AG04449 (cell line): ENCODE results near the gene SPINT2.

Experiments used
- CTCF ChIA-PET: fragments of 350-600 bp; formaldehyde crosslinking; extraction: SDS; loops from one replicate; lab custom pipeline; 2021; ENCODE audit warnings: antibody characterized with exemption; lab: Yijun Ruan, JAX
- POLR2A ChIA-PET: fragments of 400-600, 350-600 bp; formaldehyde crosslinking; extraction: SDS; loops from one replicate; lab custom pipeline; 2020; ENCODE audit warnings: antibody characterized with exemption, inconsistent platforms; lab: Yijun Ruan, JAX
- DNase-seq: peaks from one replicate; pipeline ENCODE4 v3.0.0-alpha.2; 2010; ENCODE audit warnings: low read depth, low spot score
- H3K4me3 ChIP-seq: 2 replicates; pipeline ENCODE4 v1.5.1; 2011; ENCODE audit warnings: low read depth, mild to moderate bottlenecking, control low read depth, low read length
- CTCF ChIP-seq: IDR thresholded peaks from one replicate; pipeline ENCODE4 v1.5.1; 2011; ENCODE audit warnings: mild to moderate bottlenecking, moderate library complexity, low read length, control low read depth, inconsistent platforms; ENCODE audit not compliant: insufficient read depth; ENCODE audit errors: missing control alignments

SPINT2 gene

GRCh38 chr19:38309615-38310278 lies 45.4 kb downstream of the SPINT2 start:
- POLR2A ChIA-PET = no interaction called here
- no peak overlapping the region for H3K4me3 ChIP-seq
- CTCF ChIA-PET = interaction anchor here (2.7 kb wide), 1 partner anchor 66 kb away, joined by 10 read pairs; no protein-coding TSS in a partner anchor
- DNase-seq = no peak
- TF ChIP-seq CTCF = no peak

GRCh38 chr19:38310279-38310670 lies 45.9 kb downstream of the SPINT2 start:
- TF ChIP-seq CTCF = no peak
- POLR2A ChIA-PET = no interaction called here
- CTCF ChIA-PET = interaction anchor here (2.7 kb wide), 1 partner anchor 66 kb away, joined by 10 read pairs; no protein-coding TSS in a partner anchor
- no peak for DNase-seq
- no peak overlapping the region for H3K4me3 ChIP-seq

- CTCF ChIA-PET = interaction anchor here (2.7 kb wide), 1 partner anchor 67 kb away, joined by 10 read pairs; no protein-coding TSS in a partner anchor
- POLR2A ChIA-PET = no interaction called here
- TF ChIP-seq CTCF = no peak
- H3K4me3 ChIP-seq = no peak overlapping the region
- no peak for DNase-seq
These were observed 46.6 kb downstream of the SPINT2 start for GRCh38 chr19:38310986-38311385.

GRCh38 chr19:38315657-38316476 lies 51.5 kb downstream of the SPINT2 start, which contains the start of gene YIF1B:
TSS of gene YIF1B (minus strand) at chr19:38315947. CDS start at chr19:38315917, 30 bp downstream.
- POLR2A ChIA-PET = no interaction called here
- no peak for TF ChIP-seq CTCF
- CTCF ChIA-PET = interaction anchor here (1.0 kb wide), 2 partner anchors 20 to 72 kb away, joined by 3 to 4 read pairs; partner anchors contain the start of gene CATSPERG
- peak; percentile 83 for DNase-seq
- H3K4me3 ChIP-seq = peak within 1 kb of the TSS; percentile 80

- DNase-seq = no peak
- H3K4me3 ChIP-seq = peak overlapping the region; percentile 45
- POLR2A ChIA-PET = no interaction called here
- TF ChIP-seq CTCF = no peak
- CTCF ChIA-PET = interaction anchor here (0.6 to 1.0 kb wide), 2 partner anchors 19 to 129 kb away, joined by 4 read pairs; partner anchors contain the start of gene CATSPERG
These were observed 52.2 kb downstream of the SPINT2 start for GRCh38 chr19:38316477-38317067.
